GM18861 (cell line): Measurements from ENCODE around the gene E4F1.
A peak's percentile ranks its signal among the peaks of the same experiment; 100 is the strongest.
"Not testable (repeated sequence)": the region's sequence is repeated elsewhere in the genome, so short reads cannot be mapped to it uniquely, and the experiment has no call there.

Experiments used
- ATAC-seq: cut with Tn5 transposase; IDR thresholded peaks from one replicate; pipeline ENCODE4 v1.9.1; 2021; ENCODE audit not compliant: unreplicated experiment

E4F1 gene

GRCh38 chr16:2189252-2189893 lies 34.0 kb upstream of the E4F1 start:
- no peak for ATAC-seq

DNA sequence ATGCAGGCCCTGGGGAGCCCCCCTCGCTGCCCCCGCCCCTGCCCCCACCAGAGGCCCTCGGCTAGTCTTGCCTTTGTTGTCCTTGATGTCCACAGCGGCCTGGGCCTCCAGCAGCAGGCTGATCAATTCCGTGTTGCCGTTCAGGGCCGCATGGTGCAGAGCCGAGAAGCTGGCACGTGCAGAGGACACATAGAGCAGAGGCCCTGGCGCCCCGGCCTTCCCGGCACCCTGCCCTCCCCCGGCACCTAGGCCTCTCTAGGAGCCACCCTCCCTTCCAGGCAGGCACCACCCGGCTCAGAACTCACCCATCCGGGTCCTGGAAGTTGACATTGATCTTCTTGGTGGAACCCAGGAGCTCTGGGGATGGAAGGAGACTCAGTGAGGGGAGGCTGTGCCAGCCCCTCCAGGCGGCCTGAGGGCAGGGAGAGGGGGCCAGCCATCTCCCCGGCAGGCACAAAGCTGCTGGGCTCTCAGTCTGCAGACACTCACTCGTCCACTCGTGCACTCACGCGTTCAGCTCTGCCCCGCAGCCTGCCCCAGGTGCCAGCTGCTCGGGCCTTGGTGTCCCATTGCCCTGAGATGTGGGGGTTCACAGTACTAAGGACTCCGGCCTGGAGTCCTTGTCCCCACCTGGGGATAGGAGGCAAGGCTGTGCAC lies 33.3 kb upstream of the E4F1 start:
- ATAC-seq, result no peak

- no peak for ATAC-seq
Observed at GRCh38 chr16:2190659-2191445, 32.5 kb upstream of the E4F1 start.

DNA sequence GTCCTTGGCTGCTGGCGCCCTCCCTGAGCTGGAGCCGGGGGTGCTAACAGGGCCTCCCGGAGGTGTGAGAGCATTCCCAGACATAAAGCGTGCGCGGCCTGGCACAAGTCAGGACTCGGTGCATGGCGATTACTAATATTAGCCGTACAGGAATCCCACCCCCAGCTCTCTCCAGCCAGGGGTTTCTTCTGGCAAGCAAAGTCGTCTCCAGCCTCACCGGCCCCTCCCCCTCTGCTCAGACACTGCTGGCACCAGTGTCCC lies 32.0 kb upstream of the E4F1 start:
- ATAC-seq, result no peak

DNA sequence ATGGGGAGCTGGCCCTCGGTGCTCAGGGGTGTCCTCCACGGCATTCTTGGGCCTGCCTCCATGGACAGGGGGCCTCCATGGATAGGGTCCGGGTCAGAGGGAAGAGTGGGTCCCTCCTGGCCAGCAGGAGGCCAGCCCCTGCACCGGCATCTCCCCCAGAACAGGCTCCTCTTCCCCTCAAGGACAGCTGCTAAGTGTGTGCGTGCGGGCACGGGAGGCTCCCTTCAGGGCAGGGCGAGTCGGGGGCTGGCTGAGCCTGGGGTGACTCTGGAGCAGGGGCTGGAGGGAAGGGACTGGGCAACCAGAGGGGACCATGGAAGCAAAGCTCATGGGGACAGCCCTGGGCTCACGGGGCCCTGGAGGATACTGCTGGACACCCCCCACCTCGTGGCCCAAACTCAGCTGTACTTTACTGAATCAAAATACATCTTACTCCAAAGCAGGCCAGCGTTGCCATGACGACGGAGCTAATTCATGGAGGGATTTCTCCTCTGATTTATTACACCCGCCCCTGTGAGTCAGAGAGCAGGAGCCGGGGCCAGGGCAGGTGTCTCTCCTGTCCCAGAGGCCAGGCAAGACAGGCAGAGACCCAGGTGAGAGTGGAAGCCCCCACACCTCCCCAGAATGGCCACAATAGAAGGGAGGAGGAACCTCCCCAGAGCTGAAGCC lies 29.1 kb upstream of the E4F1 start:
- no peak for ATAC-seq

- ATAC-seq, result no peak
Observed at GRCh38 chr16:2194852-2195321, 28.5 kb upstream of the E4F1 start.

GRCh38 chr16:2195322-2196161 lies 27.8 kb upstream of the E4F1 start:
- no peak for ATAC-seq

- no peak for ATAC-seq
Observed at GRCh38 chr16:2196162-2196980, 27.0 kb upstream of the E4F1 start, which contains the start of gene CASKIN1. TSS of gene CASKIN1 (minus strand) at chr16:2196605. CDS start at chr16:2196432, 173 bp downstream.

DNA sequence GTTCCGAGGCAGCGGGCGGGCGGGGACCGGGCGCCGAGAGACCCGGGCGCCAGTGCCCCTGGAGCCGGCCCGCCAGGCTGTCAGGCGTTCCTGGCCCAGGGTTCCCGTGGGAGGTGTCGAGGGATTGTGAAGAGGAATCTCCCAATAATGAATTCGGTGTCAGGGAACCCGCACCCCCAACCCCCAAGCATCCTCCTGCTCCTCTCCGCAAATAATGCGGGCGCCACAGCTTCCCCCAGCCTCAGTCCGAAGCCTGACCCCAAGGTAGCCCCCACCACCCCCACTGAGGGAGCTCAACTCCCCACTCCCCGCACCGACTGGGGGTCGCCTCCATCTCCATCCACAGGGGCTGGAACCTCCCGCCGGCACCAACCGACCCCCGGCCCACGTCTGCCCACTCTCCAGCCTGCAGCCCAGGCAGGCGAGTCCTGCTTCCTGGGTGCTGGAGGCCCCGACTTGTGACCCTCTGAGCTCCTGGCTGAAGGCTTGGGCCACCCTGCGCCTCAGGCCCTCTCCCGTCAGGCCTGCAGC lies 26.3 kb upstream of the E4F1 start:
- ATAC-seq, result no peak

GRCh38 chr16:2197765-2198164 lies 25.6 kb upstream of the E4F1 start:
- ATAC-seq, result no peak

DNA sequence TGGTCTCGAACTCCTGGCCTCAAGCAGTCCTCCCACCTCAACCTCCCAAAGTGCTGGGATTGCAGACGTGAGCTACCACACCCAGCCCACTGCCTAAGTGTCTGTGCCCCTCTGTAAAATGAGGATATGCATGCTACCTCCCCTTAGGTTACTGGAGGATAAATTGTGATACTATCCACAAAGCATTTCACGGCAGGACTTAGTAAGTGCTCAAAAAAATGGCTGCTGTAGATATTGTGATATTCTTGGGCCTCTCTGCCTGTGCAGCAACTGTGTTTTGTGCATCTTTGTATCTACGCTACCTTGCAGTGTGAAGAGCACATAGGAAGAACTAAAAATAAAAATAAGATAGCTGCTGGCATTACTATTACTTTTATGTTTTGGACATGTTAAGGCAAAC lies 25.1 kb upstream of the E4F1 start:
- ATAC-seq, result no peak

GRCh38 chr16:2199095-2199494 lies 24.3 kb upstream of the E4F1 start:
- ATAC-seq, result no peak

DNA sequence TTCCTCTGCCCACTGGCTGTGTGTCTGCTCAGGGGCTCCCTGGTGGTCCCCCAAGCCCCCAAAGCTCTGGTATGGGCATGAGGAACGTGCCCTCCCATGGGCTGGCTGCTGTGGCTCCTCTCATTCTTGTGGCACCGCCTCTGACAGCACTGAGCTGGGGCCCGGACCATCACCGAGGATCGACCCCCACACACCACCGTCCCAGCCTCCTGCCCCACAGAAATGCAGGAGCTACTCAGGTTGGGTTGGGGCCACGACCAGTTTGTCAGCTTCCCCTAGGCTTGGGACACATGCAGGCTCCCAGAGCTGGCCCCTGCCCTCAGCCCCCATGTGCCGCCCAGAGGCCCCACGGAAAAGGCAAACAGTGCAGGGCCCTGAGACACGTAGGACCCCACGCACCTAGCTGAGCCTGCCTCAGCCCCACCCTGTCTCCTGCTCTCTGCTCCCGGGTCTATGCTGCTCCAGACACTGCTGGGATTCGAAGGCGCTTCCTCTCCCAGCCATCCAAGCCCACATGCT lies 23.7 kb upstream of the E4F1 start:
- no peak for ATAC-seq

DNA sequence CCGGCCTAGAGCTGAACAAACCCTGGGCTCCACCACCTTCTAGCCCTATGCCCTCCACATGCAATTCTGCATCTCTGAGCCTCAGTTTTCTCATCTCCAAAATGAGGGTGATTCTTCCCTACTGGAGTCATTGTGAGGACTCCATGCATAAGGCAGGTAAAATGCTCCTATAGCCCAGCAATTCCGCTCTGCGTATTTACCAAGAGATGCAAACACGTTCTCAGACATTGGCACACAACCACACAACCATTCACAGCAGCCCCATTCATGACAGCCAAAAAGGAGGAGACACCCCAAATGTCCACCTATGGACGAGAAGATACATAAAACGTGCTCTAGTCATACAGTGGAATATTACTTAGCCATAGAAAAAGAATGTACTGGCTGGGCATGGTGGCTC lies 23.1 kb upstream of the E4F1 start:
- no peak for ATAC-seq

DNA sequence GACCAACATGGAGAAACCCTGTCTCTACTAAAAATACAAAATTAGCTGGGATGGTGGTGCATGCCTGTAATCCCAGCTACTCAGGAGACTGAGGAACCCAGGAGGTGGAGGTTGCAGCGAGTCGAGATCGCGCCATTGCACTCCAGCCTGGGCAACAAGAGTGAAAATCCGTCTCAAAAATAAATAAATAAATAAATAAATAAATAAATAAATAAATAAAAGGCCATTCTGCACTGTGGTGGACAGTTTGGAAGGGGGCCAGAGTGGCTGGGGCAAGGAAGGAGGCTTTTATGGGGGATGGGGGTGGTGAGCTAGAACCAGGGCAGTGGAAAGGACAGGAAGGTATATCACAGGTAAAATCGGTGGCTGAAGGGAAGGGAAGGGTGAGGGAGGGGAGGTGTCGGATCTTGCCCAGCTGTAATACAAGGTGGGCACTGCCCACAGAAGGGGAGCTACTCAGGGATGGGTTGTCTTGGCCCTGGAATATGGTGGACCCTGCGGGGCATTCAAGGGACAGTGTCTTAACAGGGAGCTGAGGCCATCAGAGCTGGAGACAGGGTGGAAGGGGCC lies 20.2 kb upstream of the E4F1 start:
- not testable (repeated sequence) for ATAC-seq

- ATAC-seq, result no peak
Observed at GRCh38 chr16:2204416-2205103, 18.8 kb upstream of the E4F1 start.

GRCh38 chr16:2205104-2205966 lies 18.1 kb upstream of the E4F1 start, which contains the start of gene MLST8:
TSS of gene MLST8 (plus strand) at chr16:2205454. CDS start at chr16:2206086, 632 bp downstream.
- ATAC-seq, result peak; percentile 62

DNA sequence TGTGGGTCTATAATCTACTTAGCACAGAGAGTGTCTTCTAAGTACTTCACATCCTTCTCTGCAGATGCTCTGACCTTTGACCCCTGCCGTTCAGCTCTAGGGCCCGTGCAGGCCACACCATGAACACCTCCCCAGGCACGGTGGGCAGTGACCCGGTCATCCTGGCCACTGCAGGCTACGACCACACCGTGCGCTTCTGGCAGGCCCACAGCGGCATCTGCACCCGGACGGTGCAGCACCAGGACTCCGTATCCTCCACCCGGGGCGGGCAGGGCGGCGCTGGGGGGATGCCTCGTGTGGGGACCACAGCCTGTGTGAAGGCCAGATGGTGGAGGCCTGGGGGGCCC lies 17.5 kb upstream of the E4F1 start:
- ATAC-seq, result peak; percentile 10
